HepG2 (cell line): Measurements from ENCODE around the gene PIK3CA. TPM values are rescaled to one million over a fixed set of nuclear protein-coding genes. Genes with fewer than 3 reads are reported as not detected.

Experiments used
- GFI1 ChIP-seq: sonication (generic); formaldehyde crosslinking; IDR thresholded peaks from 2 replicates; pipeline ENCODE4 v1.5.0; 2020; ENCODE audit warnings: missing genetic modification reagents, mild to moderate bottlenecking, borderline replicate concordance
- HMGXB3 ChIP-seq: sonication (generic); formaldehyde crosslinking; IDR thresholded peaks from 2 replicates; pipeline ENCODE4 v1.4.0; 2020; ENCODE audit warnings: missing genetic modification reagents, borderline replicate concordance
- JDP2 ChIP-seq: sonication (generic); formaldehyde crosslinking; IDR thresholded peaks from 2 replicates; pipeline ENCODE4 v1.8.1; 2022; ENCODE audit warnings: missing genetic modification reagents, borderline replicate concordance
- MEF2D ChIP-seq: sonication (generic); formaldehyde crosslinking; IDR thresholded peaks from 2 replicates; pipeline ENCODE4 v1.5.1; 2020; ENCODE audit warnings: mild to moderate bottlenecking, missing genetic modification reagents
- MLLT10 ChIP-seq: sonication (generic); formaldehyde crosslinking; IDR thresholded peaks from 2 replicates; pipeline ENCODE4 v1.4.0; 2020; ENCODE audit warnings: missing genetic modification reagents
- PBX2 ChIP-seq: IDR thresholded peaks from 2 replicates; pipeline ENCODE4 v1.6.1; 2016; ENCODE audit warnings: control low read depth
- SAFB2 ChIP-seq: sonication (generic); formaldehyde crosslinking; IDR thresholded peaks from 2 replicates; pipeline ENCODE4 v1.5.1; 2020; ENCODE audit warnings: missing genetic modification reagents, low read depth, mild to moderate bottlenecking, borderline replicate concordance
- TCF7L2 ChIP-seq: IDR thresholded peaks from 2 replicates; pipeline ENCODE4 v1.6.1; 2011; ENCODE audit warnings: mild to moderate bottlenecking, low read depth, low read length, moderate library complexity
- YY1 ChIP-seq: IDR thresholded peaks from 2 replicates; pipeline ENCODE4 v1.6.1; 2011; ENCODE audit warnings: low read length, low read depth, moderate library complexity, mild to moderate bottlenecking; ENCODE audit not compliant: insufficient read depth, insufficient replicate concordance
- ZBED4 ChIP-seq: sonication (generic); formaldehyde crosslinking; IDR thresholded peaks from 2 replicates; pipeline ENCODE4 v1.4.0; 2020; ENCODE audit warnings: missing genetic modification reagents, borderline replicate concordance
- ZBTB7A ChIP-seq: sonication (generic); formaldehyde crosslinking; IDR thresholded peaks from 2 replicates; pipeline ENCODE4 v1.8.0; 2022; ENCODE audit warnings: mild to moderate bottlenecking, missing genetic modification reagents
- ZNF20 ChIP-seq: sonication (generic); formaldehyde crosslinking; IDR thresholded peaks from 2 replicates; pipeline ENCODE4 v1.4.0; 2020; ENCODE audit warnings: mild to moderate bottlenecking, moderate library complexity, missing genetic modification reagents
- ZNF207 ChIP-seq: fragments of 450-650 bp; IDR thresholded peaks from 2 replicates; pipeline ENCODE4 v1.6.1; 2016; ENCODE audit warnings: antibody characterized with exemption, borderline replicate concordance
- ZNF430 ChIP-seq: sonication (generic); formaldehyde crosslinking; IDR thresholded peaks from 2 replicates; pipeline ENCODE4 v1.9.0; 2021; ENCODE audit warnings: mild to moderate bottlenecking, missing genetic modification reagents
- ZNF496 ChIP-seq: sonication (generic); formaldehyde crosslinking; IDR thresholded peaks from 2 replicates; pipeline ENCODE4 v1.8.1; 2023; ENCODE audit warnings: mild to moderate bottlenecking, moderate library complexity, missing genetic modification reagents; ENCODE audit not compliant: insufficient replicate concordance
- ZNF598 ChIP-seq: sonication (generic); formaldehyde crosslinking; IDR thresholded peaks from 2 replicates; pipeline ENCODE4 v1.5.1; 2020; ENCODE audit warnings: mild to moderate bottlenecking, missing genetic modification reagents, borderline replicate concordance
- ZNF713 ChIP-seq: sonication (generic); formaldehyde crosslinking; IDR thresholded peaks from 2 replicates; pipeline ENCODE4 v1.4.0; 2020; ENCODE audit warnings: mild to moderate bottlenecking, missing genetic modification reagents
- polyA plus RNA-seq, 8 experiments: library from polyadenylated mRNA; depleted of rRNA in 3 of 8; stranded (reverse) in 7 of 8; unstranded in 1 of 8; fragments of >200 nt; fragmentation: Illumina TruSeq in 4 of 8; extraction: Trizol in 4 of 8; gene quantifications; 2 replicates each; pipeline versions ENCODE4 v1.2.1 to v1.2.3, GENCODE V29; 2011 to 2016; ENCODE audit warnings: low read depth in 4 of 8, missing spikeins in 1 of 8, mixed read lengths in 1 of 8; ENCODE audit not compliant: insufficient read depth in 1 of 8
- total RNA-seq, 5 experiments: library from RNA; depleted of rRNA; stranded (reverse); fragments of >200 nt; fragmentation: Illumina TruSeq; extraction: Trizol; gene quantifications; 2 replicates each; pipeline ENCODE4 v1.2.3, GENCODE V29; 2016; ENCODE audit warnings: low read depth in 1 of 5
- TF ChIP-seq, protein P1 (sequence below): IDR thresholded peaks from 2 replicates; pipeline ENCODE4 v1.6.1; 2016; ENCODE audit warnings: missing biosample characterization, missing genetic modification reagents, low read depth

Gene PIK3CA
- total and polyA plus RNA-seq, 2 of the 13 experiments (the other 11 are each of a cell fraction or from before 2014, with no cell fraction given), result 5.7 to 11.4 TPM

GRCh38 chr3:179260949-179261765 is 113.0 kb downstream of the PIK3CA start (continued):
- TF ChIP-seq HMGXB3 (CRISPR knock-in tag) (no peak), GFI1 (CRISPR knock-in tag) (peak; percentile 44; the same call in 1 of the 2 replicates), MLLT10 (CRISPR knock-in tag) (no peak), ZNF713 (no peak), ZNF20 (CRISPR knock-in tag) (no peak), ZNF496 (CRISPR knock-in tag) (no peak), JDP2 (CRISPR knock-in tag) (no peak), PBX2 (CRISPR knock-in tag) (no peak), TCF7L2 (no peak), ZNF207 (no peak), SAFB2 (CRISPR knock-in tag) (no peak), ZBTB7A (CRISPR knock-in tag) (no peak), ZBED4 (no peak; the same call in 1 of the 2 replicates), MEF2D (CRISPR knock-in tag) (no peak), ZNF430 (CRISPR knock-in tag) (no peak), ZNF598 (CRISPR knock-in tag) (no peak), YY1 (peak; percentile 76)
- TF ChIP-seq, protein P1, sequence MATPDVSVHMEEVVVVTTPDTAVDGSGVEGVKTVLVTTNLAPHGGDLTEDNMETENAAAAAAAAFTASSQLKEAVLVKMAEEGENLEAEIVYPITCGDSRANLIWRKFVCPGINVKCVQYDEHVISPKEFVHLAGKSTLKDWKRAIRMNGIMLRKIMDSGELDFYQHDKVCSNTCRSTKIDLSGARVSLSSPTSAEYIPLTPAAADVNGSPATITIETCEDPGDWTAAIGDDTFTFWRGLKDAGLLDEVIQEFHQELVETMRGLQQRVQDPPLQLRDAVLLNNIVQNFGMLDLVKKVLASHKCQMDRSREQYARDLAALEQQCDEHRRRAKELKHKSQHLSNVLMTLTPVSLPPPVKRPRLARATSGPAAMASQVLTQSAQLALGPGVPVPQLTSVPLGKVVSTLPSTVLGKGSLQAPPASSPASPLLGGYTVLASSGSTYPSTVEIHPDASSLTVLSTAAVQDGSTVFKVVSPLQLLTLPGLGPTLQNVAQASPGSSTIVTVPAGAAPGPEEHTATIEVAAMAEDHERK, result no peak
